ENCODE data around the gene RAE1. TPM values are rescaled to one million over a fixed set of nuclear protein-coding genes. Genes with fewer than 3 reads are reported as not detected.
A peak's percentile ranks its signal among the peaks of the same experiment; 100 is the strongest.

RAE1 gene
- total RNA-seq, 1 experiment from 2014 or later, result 53.1 TPM

DNA sequence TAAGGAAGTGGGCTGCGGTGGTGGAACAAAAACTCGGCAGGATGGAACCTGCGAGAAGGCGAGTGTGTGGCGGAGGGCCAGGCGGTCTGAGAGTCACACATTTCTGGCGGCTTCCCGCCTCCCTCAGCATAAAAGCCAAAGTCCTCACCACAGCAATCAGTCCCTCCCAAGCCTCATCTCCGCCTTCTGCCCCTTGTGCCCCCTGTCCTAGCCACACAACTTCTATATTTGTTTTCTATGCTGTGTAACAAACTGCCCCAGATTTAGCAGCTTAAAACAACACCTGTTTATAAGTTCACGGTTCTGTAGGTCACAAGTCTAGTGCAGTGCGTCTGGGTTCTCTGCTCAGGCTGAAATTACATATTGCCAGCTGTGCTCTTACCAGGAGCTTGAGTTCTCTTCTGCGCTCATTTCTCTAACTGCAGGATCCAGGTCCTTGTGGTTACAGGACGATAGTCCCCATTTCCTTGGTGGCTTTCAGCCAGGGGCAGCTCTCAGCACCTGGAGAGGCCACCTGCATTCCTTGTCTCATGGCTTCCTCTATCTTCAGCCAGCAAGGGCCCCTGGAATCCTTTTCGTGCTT lies 33.2 kb upstream of the RAE1 start:
- Histone ChIP-seq H3K4me1 (ENCODE audit: insufficient read depth, low read length) (no peaks in the 10 kb centered on the region), H4K20me1 (ENCODE audit: control insufficient read depth, insufficient read depth, insufficient read length) (no peaks in the 10 kb centered on the region), H2BK12ac (ENCODE audit: insufficient read length, low read depth, low read length) (no peak overlapping the region), H3K14ac (ENCODE audit: insufficient read depth, low read length) (no peak overlapping the region), H3K79me2 (ENCODE audit: insufficient read depth, low read length) (no peaks in the 10 kb centered on the region), H3T11ph (ENCODE audit: low read length) (no peak overlapping the region), H3K18ac (ENCODE audit: insufficient read length, low read depth, low read length) (no peak overlapping the region), H3K9me3 (ENCODE audit: control insufficient read depth, low read depth, low read length) (no peaks in the 10 kb centered on the region), H2BK120ac (ENCODE audit: low read depth, low read length, poor library complexity, severe bottlenecking) (no peak overlapping the region), H3K79me1 (ENCODE audit: insufficient read depth, low read depth, low read length, poor library complexity, severe bottlenecking) (no peaks in the 10 kb centered on the region), H2BK5ac (ENCODE audit: insufficient read length, low read length) (no peak overlapping the region), H2BK15ac (ENCODE audit: low read depth, low read length) (no peak overlapping the region), H3K4ac (ENCODE audit: low read depth, low read length) (no peak overlapping the region), H3K9ac (ENCODE audit: extremely low read depth, insufficient read length, low read length) (no peak overlapping the region), H4K91ac (ENCODE audit: insufficient read length, low read depth, low read length) (no peak overlapping the region), H3K27ac (ENCODE audit: insufficient read length, low read depth, low read length) (no peak overlapping the region), H3K23ac (ENCODE audit: insufficient read length, low read depth, low read length) (no peak overlapping the region), H2AFZ (ENCODE audit: low read length) (no peak overlapping the region), H3K56ac (ENCODE audit: insufficient read length, low read depth, low read length) (no peak overlapping the region), H3K27me3 (ENCODE audit: insufficient read depth, low read length) (no peaks in the 10 kb centered on the region), H2BK20ac (ENCODE audit: low read depth, low read length, poor library complexity, severe bottlenecking) (no peak overlapping the region), H3K4me2 (ENCODE audit: insufficient read depth, insufficient read length, low read length) (no peak overlapping the region), H3K23me2 (ENCODE audit: insufficient read length, low read depth, low read length, poor library complexity, severe bottlenecking) (no peaks in the 10 kb centered on the region), H2AK5ac (ENCODE audit: insufficient read length, low read length) (no peak overlapping the region), H4K5ac (ENCODE audit: insufficient read length, low read depth, low read length) (no peak overlapping the region), H4K8ac (replicated peaks; ENCODE audit: insufficient read length, low read depth, low read length) (no peak overlapping the region)
- no CpG with 5 or more reads among the region's 14 CpGs for WGBS (ENCODE audit: extremely low coverage, insufficient read length, low lambda C conversion rate)
- Mint-ChIP-seq H3K27ac (peak overlapping the region in 1 of 3 experiments; percentile 32; a peak in 3 of 7 replicates), H3K4me1 (peaks cover 13 to 16% of the 10 kb centered on the region in 2 experiments), H3K27me3 (ENCODE audit: low read depth) (peaks cover 16% of the 10 kb centered on the region), H3K4me3 (no peak overlapping the region), H3K9me3 (no peaks in the 10 kb centered on the region), H3K36me3 (ENCODE audit: insufficient read depth in 1 of 3, low read depth in 3 of 3) (no peaks in the 10 kb centered on the region)
- DNase-seq, result no peak
- TF ChIP-seq, protein P1, sequence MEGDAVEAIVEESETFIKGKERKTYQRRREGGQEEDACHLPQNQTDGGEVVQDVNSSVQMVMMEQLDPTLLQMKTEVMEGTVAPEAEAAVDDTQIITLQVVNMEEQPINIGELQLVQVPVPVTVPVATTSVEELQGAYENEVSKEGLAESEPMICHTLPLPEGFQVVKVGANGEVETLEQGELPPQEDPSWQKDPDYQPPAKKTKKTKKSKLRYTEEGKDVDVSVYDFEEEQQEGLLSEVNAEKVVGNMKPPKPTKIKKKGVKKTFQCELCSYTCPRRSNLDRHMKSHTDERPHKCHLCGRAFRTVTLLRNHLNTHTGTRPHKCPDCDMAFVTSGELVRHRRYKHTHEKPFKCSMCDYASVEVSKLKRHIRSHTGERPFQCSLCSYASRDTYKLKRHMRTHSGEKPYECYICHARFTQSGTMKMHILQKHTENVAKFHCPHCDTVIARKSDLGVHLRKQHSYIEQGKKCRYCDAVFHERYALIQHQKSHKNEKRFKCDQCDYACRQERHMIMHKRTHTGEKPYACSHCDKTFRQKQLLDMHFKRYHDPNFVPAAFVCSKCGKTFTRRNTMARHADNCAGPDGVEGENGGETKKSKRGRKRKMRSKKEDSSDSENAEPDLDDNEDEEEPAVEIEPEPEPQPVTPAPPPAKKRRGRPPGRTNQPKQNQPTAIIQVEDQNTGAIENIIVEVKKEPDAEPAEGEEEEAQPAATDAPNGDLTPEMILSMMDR (conservative IDR thresholded peaks at IDR 0.05), result no peak
